ENCODE results near the gene CNKSR3.
A peak's percentile ranks its signal among the peaks of the same experiment; 100 is the strongest.

Gene CNKSR3

DNA sequence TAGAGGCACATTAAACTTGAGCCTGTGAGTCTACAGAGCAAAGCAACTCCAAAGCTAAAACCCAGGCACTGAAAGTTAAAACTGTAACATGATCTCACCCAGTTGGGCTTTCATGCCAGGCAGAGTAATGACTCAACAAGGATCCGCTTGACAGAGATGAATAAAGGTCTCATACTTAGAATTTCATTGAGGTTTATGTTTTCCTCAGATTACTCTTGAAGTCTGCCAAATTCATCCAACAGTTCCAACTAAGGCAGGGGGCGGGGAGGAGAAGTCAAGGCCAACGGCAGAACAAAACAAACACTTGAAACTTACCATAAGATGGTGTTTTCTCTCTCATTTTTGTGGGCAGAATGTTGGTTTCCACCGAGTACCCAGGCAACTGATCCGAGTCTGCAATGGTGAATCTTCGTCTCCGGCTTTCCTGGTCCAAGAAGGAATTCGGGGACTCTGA, 99.8 kb downstream of the CNKSR3 start:
- peak in 1 of 2 experiments; percentile 3 for DNase-seq

DNA sequence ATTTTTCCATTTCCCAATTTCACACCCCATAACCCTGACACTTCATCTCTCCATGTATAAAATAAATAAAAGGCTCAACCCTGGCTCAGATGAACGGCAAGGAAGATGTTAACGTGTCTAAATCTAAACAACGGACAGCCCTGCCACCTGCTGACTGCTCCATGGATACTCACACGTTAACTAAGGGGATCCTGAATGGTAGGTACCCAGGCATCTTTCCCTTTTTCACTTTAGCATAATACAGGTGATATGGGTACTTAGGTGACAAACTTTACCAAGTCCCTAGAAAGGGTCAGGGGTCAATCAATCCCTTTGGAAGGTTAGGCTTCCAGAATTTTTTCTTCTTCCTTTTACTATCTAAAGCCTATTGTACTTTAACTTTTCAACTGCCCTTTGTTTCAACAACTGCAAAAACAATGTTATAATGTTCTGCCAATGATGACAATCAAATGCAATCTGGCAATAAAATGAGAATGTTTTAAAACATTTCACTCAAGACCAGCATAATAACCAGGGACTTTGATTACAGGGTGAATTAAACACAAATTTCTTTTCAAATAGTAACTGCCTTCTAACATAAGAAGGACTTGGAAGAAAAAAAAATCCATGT, 101.5 kb downstream of the CNKSR3 start:
- DNase-seq, result no peak

DNA sequence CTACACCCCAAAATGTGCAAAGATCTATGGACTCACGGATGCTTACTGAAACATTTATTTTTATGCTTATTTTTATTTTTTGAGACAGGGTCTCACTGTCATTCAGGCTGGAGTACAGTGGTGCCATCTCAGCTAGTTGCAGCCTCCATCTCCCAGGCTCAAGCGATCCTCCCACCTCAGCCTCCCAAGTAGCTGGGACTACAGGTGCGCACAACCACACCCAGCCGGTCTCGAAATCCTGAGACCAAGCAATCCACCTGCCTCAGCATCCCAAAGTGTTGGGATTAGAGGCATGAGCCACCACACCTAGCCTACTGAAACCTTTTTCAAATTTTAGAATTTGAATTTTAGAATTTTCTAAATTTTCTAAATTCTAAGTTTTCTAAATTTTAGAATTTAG, 103.0 kb downstream of the CNKSR3 start:
- DNase-seq, result no peak

DNA sequence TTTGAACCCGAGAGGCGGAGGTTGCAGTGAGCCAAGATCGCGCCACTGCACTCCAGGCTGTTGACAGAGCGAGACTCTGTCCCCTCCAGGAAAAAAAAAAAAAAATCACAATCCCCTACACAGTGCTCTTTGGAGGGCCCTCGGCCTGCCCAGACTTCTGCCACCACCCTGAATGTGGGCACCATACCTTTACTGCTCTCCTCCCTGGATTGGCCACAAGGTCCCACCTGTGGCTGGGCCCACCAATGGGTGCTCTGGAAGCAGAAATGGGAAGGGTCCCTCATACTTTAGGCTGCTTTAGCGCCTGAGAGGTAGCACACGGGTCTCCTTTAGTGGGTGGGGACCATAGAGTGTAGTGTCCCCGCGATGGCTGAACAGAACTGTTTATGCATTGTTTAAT, 103.6 kb downstream of the CNKSR3 start:
- no peak for DNase-seq

DNA sequence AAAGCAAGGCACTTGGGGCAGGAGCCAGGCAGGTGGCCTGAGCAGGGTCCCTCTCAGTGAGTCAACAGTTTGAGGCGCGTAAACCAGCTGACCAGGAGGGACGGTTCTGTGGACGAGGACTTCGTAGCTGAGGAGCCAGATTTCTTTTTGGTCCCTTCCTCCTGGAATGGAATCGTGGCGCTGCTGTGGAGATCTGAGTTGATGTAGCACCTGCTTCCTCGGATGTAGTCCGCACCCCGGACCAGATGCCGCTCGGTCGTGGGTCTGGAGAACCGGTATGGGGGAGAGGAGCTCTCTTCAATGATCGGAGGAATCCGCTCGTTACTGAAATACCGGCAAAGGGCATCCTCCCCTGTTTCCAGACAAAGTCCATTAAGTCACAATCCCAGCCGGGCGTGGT, 104.2 kb downstream of the CNKSR3 start:
- DNase-seq, result no peak

DNA sequence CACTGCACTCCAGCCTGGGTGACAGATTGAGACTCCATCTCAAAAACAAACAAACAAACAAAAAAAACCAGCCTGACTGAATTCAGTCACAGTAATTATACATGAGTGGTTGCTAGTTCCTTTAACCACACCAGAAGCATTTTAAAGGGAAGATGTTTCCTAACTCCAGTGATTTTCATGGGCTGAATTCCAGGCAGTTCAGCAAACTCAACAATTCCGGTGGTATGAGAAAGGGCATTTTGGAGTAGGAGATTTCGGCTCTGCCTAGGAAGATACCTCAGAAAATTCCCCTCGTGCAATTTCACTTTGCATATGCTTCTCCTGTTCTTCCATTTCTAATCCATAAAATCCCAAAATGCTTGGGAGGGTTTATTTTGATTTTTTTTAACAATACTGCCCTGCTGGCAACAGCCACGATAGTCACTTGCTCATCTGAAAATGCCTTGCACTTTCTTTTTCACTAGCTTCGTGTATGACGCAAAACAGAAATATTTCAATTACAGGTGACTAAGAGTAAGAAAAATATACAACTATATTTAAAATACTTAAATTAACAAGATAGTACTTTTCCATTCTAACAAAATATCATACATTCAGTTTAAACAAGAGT, 105.6 kb downstream of the CNKSR3 start:
- DNase-seq, result no peak

DNA sequence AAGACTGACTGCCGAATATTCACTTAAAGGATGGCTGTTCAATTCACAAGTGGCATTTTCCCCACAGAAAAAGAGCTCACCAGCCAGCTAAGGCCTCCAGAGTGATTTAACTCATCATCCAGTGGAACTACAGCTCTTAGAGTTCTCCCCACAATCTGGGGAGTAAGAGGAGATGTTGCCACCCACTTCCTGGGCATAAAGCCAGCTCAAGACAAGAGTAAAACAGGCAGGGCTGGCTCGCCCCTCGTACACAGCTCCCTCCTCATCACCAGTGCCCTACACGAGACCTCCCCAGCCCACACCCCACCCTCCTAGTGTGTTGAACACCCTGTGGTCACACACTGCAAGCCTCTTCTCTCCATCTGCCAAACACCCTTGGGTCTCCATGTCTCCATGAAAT, 106.7 kb downstream of the CNKSR3 start:
- peak in 1 of 2 experiments; percentile 36 for DNase-seq

DNA sequence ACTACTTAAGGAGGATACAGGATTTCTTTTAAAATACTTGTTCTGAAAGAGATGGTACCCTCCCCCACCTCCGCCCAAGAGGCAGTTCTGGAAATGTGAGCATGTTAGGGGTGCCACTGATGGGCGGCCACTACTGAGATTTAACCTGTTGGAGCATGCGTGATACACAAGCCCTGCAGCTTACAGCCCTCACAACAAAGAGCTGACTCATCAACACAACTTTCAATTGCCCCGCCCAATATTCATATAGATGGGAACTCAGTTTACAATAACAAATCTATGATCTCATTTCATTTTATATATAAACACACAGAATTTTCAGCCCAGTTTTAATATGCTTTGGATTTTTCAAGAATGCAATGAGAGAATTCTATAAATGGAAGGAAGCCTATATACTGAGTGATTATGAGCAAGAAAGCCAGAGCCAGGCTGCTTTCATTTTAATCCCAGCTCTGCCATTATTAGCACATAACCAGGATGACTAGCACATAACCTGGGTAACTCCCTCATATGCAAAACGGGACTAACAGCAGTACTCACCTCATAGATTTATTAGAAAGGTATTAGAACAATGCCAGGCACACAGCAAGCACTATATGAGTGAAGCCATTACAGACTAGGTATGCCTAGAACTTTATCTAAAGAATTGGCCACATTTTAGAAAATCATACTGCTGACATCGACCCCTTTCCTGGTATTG, 108.3 kb downstream of the CNKSR3 start:
- no peak for DNase-seq

DNA sequence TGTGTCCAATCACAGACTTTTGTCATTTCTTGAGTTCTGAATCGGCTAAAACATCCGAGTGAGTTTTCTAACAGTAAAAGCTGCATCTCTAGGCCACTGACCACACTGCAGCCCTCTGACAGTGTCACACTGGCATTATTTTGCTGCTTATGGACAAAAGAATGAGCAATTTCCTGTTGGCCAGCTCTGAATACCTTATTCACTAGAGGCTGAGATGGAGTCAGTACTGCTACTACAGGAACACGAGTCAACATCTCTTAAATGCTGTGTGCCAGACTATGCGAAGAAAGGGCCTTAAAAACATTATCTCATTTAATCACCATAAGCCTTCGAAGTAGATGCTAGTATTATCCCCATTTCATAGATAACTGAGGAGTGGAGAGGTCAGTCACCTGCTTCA, 111.4 kb downstream of the CNKSR3 start:
- DNase-seq, result no peak

DNA sequence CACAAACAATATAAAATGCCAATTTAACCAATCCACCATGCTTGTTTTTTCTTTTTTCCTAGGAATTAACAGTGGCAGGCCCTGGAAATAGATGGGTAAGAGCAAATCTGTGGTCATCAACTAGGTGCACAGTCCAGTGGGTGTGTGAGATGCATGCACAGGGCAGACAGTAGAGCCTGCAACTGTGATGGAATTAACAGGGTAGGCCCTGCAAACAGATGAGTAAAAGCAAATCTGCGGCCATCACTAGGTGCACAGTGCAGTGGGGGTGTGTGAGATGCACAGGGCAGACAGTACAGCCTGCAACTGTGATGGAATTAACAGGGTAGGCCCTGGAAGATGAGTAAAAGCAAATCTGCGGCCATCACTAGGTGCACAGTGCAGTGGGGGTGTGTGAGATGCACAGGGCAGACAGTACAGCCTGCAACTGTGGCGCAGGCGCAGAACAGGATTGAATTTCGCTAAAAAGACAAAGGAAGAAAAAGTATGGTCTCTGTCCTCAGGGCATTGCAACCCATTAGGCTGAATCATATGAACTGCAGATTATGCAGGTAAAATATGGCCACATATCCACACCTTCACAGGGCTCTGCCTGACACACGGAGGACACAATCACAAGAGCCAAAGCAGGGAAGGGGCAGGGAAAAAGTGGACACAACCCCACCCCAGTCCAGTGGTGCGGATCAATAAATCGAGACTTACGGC, 112.8 kb downstream of the CNKSR3 start:
- DNase-seq, result no peak

DNA sequence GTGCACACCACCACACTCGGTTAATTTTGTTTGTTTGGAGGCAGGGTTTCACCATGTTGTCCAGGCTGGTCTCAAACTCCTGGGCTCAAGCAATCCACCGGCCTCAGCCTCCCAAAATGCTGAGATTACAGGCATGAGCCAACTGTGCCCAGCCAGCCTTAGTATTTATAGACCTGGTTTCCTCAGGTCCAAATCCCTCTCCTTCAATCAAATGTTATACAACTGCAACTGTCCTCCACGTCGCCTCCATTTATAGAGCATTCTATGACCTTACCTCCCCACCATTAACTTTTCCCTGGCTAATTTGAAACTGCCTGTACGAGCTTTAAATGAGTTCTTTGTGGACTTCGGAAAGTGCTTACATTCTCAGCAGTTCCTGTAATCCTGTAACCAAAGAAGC, 114.6 kb downstream of the CNKSR3 start:
- no peak for DNase-seq

DNA sequence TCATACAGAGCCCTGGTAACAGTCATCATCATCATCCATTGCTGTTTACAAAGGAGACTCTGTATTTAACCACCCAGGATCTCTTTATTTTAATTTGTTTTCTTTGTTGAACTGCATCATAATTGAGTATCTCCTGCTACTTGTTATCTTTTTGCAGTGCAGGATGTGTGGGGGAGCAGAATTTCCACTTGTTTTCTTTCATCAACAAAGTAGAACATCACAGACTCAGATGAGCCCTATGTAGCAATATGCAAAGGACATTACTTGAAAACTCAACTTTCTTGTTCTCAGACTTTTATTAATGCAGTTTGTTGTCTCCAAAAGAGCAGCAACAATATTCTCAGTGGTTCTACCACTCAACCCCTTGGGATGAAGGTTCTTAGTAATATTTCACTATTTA, 115.2 kb downstream of the CNKSR3 start:
- DNase-seq, result no peak

DNA sequence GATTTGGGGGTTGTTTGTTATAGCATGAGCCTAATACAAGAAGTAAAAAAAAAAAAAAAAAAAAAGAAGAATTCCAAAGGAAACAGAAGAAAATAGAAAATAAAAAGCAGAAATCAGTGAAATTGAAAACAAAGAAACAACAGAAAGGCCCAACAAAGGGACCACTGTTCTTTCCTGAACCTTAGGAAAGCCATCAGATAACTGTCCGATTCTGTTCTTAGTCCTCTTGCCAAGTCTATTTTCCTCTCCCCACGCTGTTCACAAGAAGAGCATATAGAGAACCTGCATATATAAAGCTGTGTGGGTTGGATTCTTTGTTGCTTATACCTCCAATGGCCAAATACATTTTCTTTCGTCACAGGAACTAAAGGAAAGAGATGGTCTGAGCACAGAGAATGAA, 115.9 kb downstream of the CNKSR3 start:
- no peak for DNase-seq

DNA sequence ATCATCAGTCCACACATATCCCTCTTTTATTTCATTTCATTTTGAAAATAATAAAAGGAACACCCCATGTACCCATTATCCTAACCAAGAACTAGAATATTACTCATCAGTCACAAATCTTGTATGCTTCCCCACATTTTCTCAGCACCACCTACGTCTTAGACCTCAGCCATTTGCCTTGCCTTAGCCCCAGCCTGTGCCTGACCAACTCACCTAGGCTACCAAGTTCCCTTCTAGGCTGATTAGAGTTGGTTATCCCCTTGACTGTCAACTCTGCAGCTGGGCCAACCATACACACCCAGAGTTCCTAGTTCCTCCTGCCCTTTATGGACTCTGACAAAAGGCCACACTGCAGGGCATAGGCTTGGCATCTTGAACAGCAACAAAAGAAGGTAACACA, 120.5 kb downstream of the CNKSR3 start:
- no peak for DNase-seq

DNA sequence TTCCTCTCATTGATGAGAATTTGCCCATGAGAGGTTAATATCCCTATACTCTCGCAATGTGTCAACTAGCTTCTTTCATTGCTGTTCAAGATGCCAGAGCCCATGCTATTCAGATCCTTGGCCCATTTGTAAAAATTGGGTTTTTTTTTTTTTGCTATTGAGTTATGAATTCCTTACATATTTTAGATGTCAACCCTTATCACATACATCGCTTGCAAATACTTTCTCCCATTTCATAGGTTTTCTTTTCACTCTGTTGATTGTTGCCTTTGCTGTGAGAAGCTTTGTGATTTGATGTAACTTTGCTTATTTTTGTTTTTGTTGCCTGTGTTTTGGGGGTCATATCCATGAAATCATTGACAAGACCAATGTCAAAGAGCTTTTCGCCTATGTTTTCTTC, 121.7 kb downstream of the CNKSR3 start:
- no peak for DNase-seq

DNA sequence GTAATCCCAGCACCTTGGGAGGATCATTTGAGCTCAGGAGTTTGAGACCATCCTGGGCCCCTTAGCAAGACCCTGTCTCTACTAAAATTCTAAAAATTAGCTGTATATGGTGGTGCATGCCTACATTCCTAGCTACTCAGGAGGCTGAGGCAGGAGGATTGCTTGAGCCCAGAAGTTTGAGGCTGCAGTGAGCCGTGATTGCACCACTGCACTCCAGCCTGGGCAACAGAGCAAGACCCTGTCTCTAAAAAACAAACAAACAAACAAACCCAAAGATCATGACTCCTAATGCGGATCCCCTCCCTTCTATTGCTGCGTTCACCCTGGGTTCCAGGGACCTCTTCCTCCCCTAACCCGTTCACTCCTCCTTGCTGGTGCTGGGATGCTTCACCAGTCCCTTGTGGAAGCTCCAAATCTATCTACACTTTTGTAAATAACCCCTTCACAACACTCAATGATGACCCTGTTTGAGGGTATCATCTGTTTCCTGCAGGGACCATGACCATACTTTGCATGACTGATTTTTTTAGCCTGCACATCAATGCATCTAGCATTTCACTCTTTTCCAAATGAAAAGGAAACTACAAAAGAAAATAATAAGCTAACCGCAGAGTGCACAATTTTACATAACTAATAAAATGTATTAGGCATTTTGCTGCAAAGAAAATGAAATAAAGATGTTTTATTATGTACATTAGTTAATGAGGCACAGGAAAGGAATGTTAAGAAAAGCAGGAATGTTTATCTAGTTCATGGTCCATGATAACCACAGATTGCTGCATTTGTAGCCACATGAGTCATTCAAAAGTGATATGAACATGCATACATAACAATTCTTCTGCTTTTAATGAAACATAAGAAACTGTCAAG, 123.4 kb downstream of the CNKSR3 start:
- no peak for DNase-seq

DNA sequence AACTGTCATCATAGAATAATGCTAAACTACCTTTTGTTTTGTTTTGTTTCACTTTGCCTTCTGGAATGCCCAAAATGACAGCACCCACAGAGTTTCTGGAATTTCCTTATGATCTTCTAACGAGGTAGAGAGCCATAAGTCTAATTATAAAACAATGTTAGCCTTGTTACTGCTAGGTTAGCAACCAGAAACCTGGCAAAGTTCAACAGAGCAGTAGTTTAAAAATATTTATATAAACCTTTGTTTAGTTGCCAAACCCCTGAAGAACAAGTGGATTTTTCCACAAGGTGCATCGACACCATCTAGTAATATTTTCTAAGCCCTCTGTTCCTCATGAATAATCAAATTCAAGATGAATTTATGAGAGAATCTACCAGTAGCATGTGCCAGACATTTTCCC, 126.3 kb downstream of the CNKSR3 start:
- no peak for DNase-seq

DNA sequence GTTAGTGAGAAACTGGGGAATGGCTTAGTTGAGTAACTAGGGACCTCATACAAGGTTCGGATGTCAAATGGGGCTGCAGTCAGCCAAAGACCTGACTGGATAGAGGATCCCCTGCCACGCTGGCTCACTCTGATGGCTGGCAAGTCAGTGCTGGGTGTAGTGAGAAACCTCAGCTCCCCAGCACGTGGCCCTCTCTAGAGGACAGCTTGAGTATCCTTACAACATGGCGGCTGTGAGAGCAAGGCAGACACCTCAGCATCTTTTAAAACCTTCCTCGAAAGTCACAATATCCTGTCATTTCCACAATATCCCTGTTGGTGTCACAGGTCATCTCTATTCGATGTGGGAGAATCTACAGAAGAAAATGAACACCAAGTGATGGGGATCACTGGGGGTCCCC, 127.2 kb downstream of the CNKSR3 start:
- DNase-seq, result no peak

DNA sequence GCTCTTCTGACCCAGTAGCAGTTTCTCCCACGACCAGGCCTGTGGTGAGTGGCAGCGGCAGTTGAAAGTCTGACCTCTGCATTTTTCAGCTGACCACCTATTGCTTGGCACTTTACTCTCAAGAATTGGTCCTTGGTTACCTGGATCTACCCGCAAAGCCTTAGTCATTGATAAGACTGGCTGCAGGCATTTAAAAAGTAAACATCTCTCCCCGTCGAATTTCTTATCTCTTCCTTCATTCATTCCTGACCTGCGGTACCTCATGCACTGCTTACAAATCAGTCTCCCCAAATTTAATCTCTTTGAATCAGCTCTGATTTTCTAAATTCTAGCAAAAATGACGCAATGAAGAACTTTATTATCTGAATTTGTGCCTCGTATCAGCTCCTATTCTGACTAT, 127.7 kb downstream of the CNKSR3 start:
- DNase-seq, result no peak

DNA sequence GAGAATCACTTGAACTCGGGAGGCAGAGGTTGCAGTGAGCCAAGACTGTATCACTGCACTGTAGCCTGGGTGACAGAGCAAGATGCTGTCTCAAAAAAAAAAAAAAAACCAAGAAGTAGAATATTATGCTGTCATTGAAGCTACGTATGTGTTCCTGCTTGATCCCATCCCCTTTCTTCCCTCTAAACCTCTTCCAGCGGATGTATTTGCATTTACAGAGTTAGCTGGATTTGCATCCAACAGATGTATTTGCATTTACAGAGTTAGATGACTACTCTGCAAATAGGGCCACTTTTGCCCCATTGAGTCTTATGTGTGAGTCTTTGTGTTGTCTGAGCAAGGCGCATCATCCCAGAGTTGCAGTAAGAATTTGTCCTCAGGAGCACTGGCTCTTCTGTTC, 128.9 kb downstream of the CNKSR3 start:
- no peak for DNase-seq

DNA sequence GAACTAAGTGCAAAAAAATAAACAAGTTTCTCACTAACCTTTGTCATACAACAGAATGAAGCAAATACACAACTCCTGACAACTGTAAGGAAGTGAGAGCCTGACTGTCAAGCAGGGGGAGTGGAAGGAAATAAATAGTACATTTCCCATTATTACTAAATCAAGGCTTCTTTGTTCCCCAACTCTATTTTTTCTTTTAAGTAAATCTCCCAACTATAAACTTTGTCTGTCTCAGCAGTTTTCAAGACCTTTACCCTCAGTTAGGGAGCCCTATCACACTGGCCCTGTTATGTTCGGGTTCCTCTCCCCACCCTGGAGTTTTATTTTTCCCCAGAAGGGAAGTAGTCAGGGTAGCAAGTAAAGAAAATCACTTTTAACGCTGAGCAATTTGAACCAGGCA, 129.7 kb downstream of the CNKSR3 start:
- DNase-seq, result no peak

DNA sequence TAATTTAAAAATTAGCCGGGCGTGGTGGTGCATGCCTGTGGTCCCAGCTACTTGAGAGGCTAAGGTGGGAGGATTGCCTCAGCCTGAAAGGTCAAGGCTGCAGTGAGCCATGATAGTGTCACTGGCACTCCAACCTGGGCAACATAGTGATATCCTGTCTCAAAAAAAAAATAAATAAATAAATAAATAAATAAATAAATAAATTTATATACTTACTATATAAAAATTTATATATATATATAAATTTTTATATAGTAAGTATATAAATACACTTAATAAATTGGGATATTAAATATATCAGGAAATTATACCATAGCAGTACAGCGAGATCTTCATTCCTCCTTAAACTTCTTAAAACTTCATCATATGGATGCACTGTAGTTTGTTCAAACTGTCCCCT, 130.9 kb downstream of the CNKSR3 start:
- DNase-seq, result no peak

DNA sequence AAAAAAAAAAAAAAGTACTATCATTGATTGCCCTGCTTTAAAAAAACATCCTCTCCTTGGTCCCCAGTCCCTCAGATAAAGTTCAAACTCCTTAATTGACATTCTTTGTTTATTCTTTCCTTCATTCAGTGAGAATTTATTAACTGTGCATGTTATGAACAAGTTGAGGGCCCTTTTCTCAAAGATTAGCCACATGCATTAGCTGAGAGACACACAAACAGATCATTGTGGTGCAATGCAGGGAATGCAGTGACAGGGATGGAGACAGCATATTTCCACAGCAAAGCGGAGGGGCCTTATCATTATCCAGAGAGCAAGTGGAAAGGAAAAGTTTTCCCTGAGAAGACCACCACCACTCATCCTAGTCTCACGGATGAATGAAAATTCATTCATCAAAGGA, 132.0 kb downstream of the CNKSR3 start:
- DNase-seq, result no peak
